Hematopoietic multipotent progenitor cell treated with erythropoietin and hydrocortisone succinate and interleukin-3 and kit ligand, for 6 days (in vitro differentiated cells): Measurements from ENCODE around the gene MAT1A.

ENCODE experiments used
- DNase-seq: peaks from one replicate; pipeline ENCODE4 v3.0.0-alpha.2; 2015

The MAT1A gene

GRCh38 chr10:80281784-80282765, 7.4 kb downstream of the MAT1A start:
- DNase-seq, result no peak

GRCh38 chr10:80281292-80281691, 8.2 kb downstream of the MAT1A start:
- no peak for DNase-seq

GRCh38 chr10:80280071-80280800, 9.2 kb downstream of the MAT1A start:
- no peak for DNase-seq

GRCh38 chr10:80279146-80279545, 10.3 kb downstream of the MAT1A start:
- DNase-seq, result no peak

GRCh38 chr10:80278480-80278879, 11.0 kb downstream of the MAT1A start:
- no peak for DNase-seq

GRCh38 chr10:80277567-80278250, 11.7 kb downstream of the MAT1A start:
- DNase-seq, result no peak

- no peak for DNase-seq
Measured at GRCh38 chr10:80277016-80277415, 12.4 kb downstream of the MAT1A start.

- DNase-seq, result no peak
Measured at GRCh38 chr10:80276335-80276734, 13.1 kb downstream of the MAT1A start.

- DNase-seq, result no peak
Measured at GRCh38 chr10:80275756-80276155, 13.7 kb downstream of the MAT1A start.

- DNase-seq, result no peak
Measured at GRCh38 chr10:80275135-80275498, 14.3 kb downstream of the MAT1A start.

- DNase-seq, result no peak
Measured at GRCh38 chr10:80274396-80275134, 14.9 kb downstream of the MAT1A start.

GRCh38 chr10:80273523-80274170, 15.8 kb downstream of the MAT1A start:
- no peak for DNase-seq

GRCh38 chr10:80272793-80273522, 16.5 kb downstream of the MAT1A start:
- peak; percentile 56 for DNase-seq

GRCh38 chr10:80271416-80271815, 18.0 kb downstream of the MAT1A start:
- DNase-seq, result no peak

GRCh38 chr10:80270887-80271286, 18.6 kb downstream of the MAT1A start:
- no peak for DNase-seq

- DNase-seq, result no peak
Measured at GRCh38 chr10:80268938-80269588, 20.4 kb downstream of the MAT1A start.

- no peak for DNase-seq
Measured at GRCh38 chr10:80268266-80268665, 21.2 kb downstream of the MAT1A start.

GRCh38 chr10:80266513-80266863, 23.0 kb downstream of the MAT1A start:
- DNase-seq, result no peak

- DNase-seq, result no peak
Measured at GRCh38 chr10:80265740-80266512, 23.5 kb downstream of the MAT1A start.
